ENCODE results near the gene PTPRC.

Gene PTPRC

GRCh38 chr1:198756470-198756869 lies 117.6 kb downstream of the PTPRC start:
- DNase-seq (ENCODE audit: low read depth, low spot score): no peak

DNA sequence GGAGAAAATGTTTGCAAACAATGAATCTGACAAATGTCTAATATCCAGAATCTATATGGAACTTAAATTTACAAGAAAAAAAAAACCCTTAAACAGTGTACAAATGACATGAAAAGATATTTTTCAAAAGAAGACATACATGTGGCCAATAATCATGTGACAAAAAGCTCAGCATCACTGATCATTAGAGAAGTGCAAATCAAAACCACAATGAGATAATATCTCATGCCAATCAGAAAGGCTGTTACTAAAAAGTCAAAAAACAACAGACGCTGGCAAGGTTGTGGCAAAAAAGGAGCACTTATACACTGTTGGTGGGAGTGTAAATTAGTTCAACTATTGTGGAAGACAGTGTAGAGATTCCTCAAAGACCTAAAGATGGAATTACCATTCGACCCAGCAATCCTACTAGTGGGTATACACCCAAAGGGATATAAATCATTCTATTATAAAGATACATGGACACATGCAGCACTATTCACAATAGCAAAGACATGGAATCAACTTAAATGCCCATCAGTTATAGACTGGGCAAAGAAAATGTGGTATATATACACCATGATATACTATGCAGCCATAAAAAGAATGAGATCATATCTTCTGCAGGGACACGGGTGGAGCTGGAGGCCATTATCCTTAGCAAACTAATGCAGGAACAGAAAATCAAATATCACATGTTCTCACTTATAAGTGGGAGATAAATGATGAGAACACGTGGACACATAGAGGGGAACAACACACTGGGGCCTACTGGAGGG lies 123.2 kb downstream of the PTPRC start:
- DNase-seq (ENCODE audit: low read depth, low spot score): no peak

GRCh38 chr1:198763298-198763714 lies 124.5 kb downstream of the PTPRC start:
- no peak for DNase-seq (ENCODE audit: low read depth, low spot score)

DNA sequence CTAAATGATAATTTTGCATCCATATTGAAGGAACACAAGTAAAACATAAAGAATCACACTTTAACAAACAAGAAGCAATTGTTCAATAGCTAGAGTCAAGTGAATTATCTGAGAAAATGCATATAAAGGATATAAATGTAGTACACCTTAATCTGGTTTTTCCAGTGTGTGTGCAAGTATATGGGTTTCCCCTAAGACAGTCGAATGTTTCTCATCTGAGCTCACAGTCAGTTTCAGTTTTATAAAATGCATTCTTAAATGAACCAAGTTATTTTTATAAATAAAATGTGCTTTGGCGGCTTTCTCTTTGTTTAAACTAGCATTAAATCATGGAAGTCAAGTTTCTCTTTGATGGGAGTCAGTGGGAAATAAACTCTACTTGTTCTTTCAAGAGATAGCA lies 125.9 kb downstream of the PTPRC start:
- DNase-seq (ENCODE audit: low read depth, low spot score): no peak

- DNase-seq (ENCODE audit: low read depth, low spot score): no peak
Observed at GRCh38 chr1:198765416-198765815, 126.6 kb downstream of the PTPRC start.

GRCh38 chr1:198771563-198772153 lies 132.8 kb downstream of the PTPRC start:
- no peak for DNase-seq (ENCODE audit: low read depth, low spot score)

DNA sequence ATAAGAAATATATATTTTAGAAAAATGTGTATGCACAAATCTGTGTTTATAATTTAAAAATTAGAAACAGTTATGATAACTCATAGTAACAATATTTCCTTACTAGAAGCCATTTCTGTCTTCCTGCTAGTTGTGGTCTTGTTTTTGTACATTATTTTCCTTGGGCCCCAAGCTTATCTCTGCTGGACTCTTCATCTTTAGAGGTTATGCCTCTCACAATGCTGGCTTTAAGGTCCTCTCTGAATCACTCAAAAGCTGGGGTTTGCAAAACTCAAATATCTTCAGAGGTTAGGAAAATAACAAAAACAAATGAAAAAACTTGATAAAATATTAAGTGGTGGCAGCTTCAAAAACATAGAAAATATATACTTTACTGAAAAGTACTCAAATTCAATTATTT lies 133.8 kb downstream of the PTPRC start:
- DNase-seq (ENCODE audit: low read depth, low spot score): no peak

DNA sequence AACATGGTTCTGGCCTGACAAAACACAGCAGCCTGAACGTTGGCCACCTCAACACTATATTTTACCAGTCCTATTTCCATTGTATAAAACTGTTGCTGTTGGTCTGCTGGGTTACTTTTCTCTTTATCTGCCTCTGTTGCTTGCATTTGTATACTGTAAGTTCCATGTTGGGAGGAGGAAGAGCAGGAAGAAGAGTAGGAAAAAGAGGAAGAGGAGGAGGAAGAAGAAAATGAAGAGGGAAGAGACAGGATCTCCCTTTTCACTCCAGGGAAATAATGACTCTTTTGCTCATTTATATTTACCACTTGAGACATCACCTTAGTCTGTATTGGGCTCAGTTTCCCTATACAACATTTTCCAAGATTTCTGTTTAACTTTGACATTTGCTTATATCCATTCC lies 134.2 kb downstream of the PTPRC start:
- no peak for DNase-seq (ENCODE audit: low read depth, low spot score)

DNA sequence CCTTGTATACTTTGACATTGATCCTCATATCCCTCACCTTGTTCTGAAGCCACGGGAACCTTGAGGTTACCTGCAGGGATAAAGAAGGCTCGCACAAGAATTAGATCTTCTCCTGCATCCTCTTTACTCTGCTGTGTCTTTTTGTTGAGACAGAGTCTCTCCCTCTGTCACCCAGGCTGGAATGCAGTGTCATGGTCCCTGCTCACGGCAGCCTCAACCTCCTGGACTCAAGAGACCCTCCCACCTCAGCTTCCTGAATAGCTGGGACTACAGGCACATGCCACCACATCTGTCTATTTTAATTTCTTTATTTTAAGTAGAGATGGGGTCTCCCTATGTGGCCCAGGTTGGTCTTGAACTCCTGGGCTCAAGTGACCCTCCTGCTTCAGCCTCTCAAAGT lies 134.7 kb downstream of the PTPRC start:
- DNase-seq (ENCODE audit: low read depth, low spot score): no peak

DNA sequence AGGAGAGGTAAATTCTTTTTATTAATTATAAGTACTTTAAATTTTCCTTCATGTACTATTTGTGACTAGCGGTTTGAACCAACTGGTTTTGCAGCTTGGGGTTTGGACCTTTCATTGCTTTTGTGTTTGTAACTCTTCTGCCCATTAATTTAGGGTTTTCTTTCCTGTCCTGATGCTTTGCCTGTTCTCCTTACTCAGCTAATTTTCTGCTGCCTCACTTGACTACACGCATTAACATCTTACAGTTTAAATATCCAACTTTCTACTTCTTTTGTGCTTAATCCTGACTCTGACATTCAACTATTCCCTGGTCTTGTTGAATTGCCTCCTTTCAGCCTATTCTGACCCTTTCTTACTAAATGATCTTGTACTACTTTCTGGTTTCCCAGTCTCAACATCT lies 135.6 kb downstream of the PTPRC start:
- DNase-seq (ENCODE audit: low read depth, low spot score): no peak

DNA sequence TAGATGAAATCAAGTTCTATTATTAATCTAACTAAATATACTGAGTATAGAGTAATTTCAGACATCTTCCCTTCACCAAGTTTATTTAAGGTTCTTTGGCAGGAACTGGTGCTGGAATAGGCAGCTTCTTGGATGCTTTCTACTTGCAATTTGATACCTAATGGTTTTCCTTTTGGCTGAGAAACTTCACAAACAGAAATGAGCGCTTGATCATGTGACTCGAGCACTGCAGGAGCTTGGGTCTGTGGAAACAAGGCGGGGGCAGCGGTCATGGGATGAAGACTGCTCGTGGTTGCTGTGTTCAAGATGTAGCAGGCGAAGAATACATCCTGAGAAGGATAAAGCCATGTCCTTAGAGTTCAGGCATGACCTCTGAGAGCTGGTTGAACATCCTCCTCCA lies 136.8 kb downstream of the PTPRC start:
- DNase-seq (ENCODE audit: low read depth, low spot score): peak; percentile 83

- peak; percentile 58 for DNase-seq (ENCODE audit: low read depth, low spot score)
Observed at GRCh38 chr1:198776602-198777029, 137.8 kb downstream of the PTPRC start.

- DNase-seq (ENCODE audit: low read depth, low spot score): no peak
Observed at GRCh38 chr1:198778049-198778448, 139.2 kb downstream of the PTPRC start.

GRCh38 chr1:198780376-198780775 lies 141.5 kb downstream of the PTPRC start:
- DNase-seq (ENCODE audit: low read depth, low spot score): no peak

GRCh38 chr1:198788561-198789064 lies 149.8 kb downstream of the PTPRC start:
- DNase-seq (ENCODE audit: low read depth, low spot score): no peak

- no peak for DNase-seq (ENCODE audit: low read depth, low spot score)
Observed at GRCh38 chr1:198793714-198794113, 154.9 kb downstream of the PTPRC start.

GRCh38 chr1:198794498-198794897 lies 155.7 kb downstream of the PTPRC start:
- DNase-seq (ENCODE audit: low read depth, low spot score): no peak

- DNase-seq (ENCODE audit: low read depth, low spot score): no peak
Observed at GRCh38 chr1:198797656-198798055, 158.8 kb downstream of the PTPRC start.

GRCh38 chr1:198798923-198799386 lies 160.1 kb downstream of the PTPRC start:
- DNase-seq (ENCODE audit: low read depth, low spot score): no peak

- DNase-seq (ENCODE audit: low read depth, low spot score): no peak
Observed at GRCh38 chr1:198805498-198806151, 166.8 kb downstream of the PTPRC start.

- DNase-seq (ENCODE audit: low read depth, low spot score): no peak
Observed at GRCh38 chr1:198806861-198807260, 168.0 kb downstream of the PTPRC start.

Data from smooth muscle cell of the brain vasculature (primary cell).